Measurements from ENCODE around the gene GSG1L.

Gene GSG1L

DNA sequence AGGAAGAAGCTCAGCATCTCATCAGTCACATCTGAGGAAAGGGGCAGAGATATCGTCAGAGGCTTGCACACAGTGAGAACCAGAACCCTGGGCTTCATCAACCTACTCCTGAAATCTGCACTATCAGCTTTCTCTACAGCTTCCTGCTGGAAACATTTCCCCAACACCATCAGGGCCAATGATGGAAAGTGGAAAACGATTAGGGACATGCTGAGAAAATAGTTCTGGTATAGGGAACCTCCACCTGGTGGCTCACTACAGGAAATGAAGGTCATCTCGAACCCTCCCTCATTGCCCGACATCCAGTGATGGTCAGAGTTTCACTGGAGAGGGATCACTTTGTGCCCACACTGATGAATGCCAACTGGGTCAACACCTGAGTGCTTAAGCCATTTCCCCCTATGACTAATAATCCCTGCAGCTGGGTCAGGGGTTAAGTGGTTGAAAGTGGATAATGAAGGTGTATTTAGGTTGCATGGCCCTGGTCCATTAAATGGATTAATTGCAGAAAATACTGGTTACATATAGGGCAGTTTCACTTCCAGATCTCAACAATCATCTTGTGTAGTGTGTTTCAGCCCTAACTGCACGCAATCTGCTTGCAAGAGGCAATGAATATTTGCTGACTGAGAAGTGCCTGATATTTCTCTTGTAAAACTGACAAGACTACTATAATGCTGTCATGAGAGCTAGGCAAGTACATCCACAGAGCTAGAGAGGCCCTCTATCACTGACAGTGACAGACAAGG, 43.1 kb upstream of the GSG1L start:
- no peak for DNase-seq (ENCODE audit: low spot score)
- TF ChIP-seq, protein P1, sequence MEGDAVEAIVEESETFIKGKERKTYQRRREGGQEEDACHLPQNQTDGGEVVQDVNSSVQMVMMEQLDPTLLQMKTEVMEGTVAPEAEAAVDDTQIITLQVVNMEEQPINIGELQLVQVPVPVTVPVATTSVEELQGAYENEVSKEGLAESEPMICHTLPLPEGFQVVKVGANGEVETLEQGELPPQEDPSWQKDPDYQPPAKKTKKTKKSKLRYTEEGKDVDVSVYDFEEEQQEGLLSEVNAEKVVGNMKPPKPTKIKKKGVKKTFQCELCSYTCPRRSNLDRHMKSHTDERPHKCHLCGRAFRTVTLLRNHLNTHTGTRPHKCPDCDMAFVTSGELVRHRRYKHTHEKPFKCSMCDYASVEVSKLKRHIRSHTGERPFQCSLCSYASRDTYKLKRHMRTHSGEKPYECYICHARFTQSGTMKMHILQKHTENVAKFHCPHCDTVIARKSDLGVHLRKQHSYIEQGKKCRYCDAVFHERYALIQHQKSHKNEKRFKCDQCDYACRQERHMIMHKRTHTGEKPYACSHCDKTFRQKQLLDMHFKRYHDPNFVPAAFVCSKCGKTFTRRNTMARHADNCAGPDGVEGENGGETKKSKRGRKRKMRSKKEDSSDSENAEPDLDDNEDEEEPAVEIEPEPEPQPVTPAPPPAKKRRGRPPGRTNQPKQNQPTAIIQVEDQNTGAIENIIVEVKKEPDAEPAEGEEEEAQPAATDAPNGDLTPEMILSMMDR (IDR thresholded peaks at IDR 0.05) = no peak
- H3K4me3 ChIP-seq = no peak overlapping the region
- no peak overlapping the region for H3K27ac ChIP-seq

DNA sequence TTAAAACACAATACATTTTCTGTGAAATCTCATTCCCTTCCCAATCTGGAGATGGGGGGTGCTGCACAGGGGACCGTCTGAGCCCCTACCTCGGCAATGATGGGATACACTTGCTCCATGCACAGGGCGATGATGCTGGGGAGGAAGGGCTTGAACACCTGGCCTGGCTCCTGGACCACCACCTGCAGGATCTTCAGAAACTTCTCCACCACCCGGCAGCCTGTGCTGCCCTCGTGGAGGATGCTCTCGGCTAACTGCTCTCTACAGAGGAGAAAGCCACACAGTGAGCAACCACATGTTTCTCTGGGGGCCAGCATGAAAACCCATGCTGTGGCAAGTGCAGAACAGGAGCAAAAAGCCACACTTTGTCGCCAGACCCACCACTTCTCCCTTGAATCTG, 42.4 kb upstream of the GSG1L start:
- no peak overlapping the region for H3K4me3 ChIP-seq
- no peak for DNase-seq (ENCODE audit: low spot score)
- H3K27ac ChIP-seq = no peak overlapping the region
- TF ChIP-seq, protein P1 (IDR thresholded peaks at IDR 0.05) = no peak

DNA sequence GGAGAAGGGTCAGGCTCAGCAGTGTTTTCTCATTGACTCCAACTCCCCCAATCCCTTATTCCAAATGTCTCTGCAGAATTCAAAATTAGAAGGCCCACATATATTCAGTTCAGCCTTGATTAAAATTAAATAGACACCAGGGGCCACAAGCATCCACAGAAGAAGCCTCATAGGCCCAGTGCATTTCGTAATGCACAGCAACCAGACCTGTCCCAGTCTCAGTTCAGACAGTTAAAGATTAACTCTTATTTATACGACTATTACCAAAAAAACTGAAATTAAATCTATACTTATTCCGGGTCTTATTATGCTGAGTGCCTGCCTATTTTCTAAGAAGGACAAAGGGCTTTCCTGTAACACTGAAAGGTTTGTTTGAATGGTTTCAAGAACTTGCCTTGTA, 41.8 kb upstream of the GSG1L start:
- Histone ChIP-seq H3K27ac (no peak overlapping the region), H3K4me3 (no peak overlapping the region)
- no peak for DNase-seq (ENCODE audit: low spot score)
- TF ChIP-seq, protein P1 (IDR thresholded peaks at IDR 0.05) = no peak

DNA sequence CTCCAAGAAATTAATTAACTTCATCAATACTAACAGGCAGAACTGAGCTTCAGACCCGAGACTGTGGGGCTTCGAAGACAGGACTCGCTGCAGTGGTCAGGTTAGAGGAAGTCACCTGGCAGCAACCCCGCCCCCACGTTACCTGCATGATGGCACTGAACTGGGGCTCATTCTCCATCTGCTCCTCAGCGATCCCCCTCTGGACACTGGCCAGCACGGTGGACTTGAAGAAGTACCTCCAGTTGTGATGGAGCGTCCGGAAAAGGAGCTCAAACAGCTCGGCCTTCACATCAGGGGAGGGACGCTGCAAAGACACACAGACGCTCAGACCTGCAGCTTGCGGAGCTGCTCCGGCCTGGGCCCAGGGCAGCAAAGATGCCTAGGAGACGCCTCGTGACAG, 40.9 kb upstream of the GSG1L start:
- no peak for DNase-seq (ENCODE audit: low spot score)
- TF ChIP-seq, protein P1 (IDR thresholded peaks at IDR 0.05) = no peak
- no peak overlapping the region for H3K4me3 ChIP-seq

DNA sequence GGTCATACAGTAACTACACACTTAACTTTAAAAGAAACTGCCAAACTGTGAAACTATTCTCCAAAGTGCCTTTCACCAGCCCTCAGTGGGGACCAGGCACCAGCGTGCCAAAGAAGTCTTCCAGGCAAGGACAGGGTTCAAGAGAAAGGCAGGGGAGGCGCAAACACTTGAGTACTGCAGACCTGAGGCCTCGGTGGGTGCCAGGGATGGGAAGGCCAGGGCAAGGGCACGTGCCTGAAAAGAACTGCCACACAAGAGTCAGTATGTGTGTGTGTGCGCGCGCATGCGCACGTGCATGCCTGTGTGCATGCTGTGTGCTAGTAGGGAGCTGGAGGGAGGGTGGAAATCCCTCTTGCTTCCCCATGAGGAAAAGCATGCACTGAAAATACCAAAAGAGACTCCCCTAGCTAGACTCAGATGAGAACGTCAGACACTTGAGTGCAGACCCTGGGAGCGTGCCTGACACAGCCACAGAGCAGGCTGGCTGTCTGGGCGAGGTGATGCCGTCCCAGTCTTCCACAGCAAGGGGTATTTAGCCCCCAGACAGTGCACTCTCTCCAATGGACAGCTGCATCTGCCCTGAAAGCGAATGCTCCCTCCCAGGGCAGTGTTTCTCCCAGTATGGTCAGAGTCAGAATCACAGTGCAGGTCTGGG, 40.1 kb upstream of the GSG1L start:
- no peak for DNase-seq (ENCODE audit: low spot score)
- TF ChIP-seq, protein P1 (IDR thresholded peaks at IDR 0.05) = no peak
- H3K4me3 ChIP-seq = no peak overlapping the region
- no peak overlapping the region for H3K27ac ChIP-seq

More for the DNA sequence above, 40.9 kb upstream of the GSG1L start:
- H3K27ac ChIP-seq = no peak overlapping the region

DNA sequence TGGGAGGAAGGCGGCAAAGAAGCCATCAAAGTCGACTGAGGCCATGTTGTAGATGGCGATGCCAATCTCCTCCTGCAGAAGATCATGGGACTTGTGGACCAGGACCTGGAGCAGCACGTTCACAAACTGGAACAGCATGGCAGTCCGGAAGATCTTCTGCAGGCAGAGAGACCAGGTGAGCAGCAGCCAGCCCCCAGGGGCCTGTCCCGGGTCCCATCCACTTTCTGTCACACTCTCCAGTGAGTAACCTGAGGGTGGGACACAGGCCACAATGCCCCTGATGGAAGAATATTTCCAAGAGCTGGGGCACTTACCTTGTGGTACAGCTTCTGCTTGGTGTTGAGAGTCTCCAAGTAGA, 38.0 kb upstream of the GSG1L start:
- no peak overlapping the region for H3K27ac ChIP-seq
- no peak for DNase-seq (ENCODE audit: low spot score)
- TF ChIP-seq, protein P1 (IDR thresholded peaks at IDR 0.05) = no peak
- no peak overlapping the region for H3K4me3 ChIP-seq

Data from coronary artery (tissue), 2 donors.